ENCODE results near the gene AGT.

GRCh38 chr1:230696218-230696617, 17.7 kb downstream of the AGT start:
- no peak for TF ChIP-seq BHLHE40 (IDR thresholded peaks at IDR 0.05; ENCODE audit: borderline replicate concordance)
- TF ChIP-seq SP1 (IDR thresholded peaks at IDR 0.05): no peak
- TF ChIP-seq HDGF (IDR thresholded peaks at IDR 0.05; ENCODE audit: borderline replicate concordance): no peak
- no peak for TF ChIP-seq SUZ12 (IDR thresholded peaks at IDR 0.05)
- no peak for TF ChIP-seq LEF1 (IDR thresholded peaks at IDR 0.05; ENCODE audit: borderline replicate concordance)
- TF ChIP-seq ARNT (IDR thresholded peaks at IDR 0.05): no peak
- TF ChIP-seq FOXM1 (IDR thresholded peaks at IDR 0.05; ENCODE audit: borderline replicate concordance): no peak
- no peak for TF ChIP-seq ZNF384 (IDR thresholded peaks at IDR 0.05)
- no peak for TF ChIP-seq L3MBTL2 (conservative IDR thresholded peaks at IDR 0.05)
- no peak for TF ChIP-seq NFRKB (IDR thresholded peaks at IDR 0.05)
- TF ChIP-seq TARDBP (IDR thresholded peaks at IDR 0.05): no peak
- no peak for TF ChIP-seq ELF4 (IDR thresholded peaks at IDR 0.05)
- TF ChIP-seq FOXK2 (IDR thresholded peaks at IDR 0.05): no peak

All from HEK293T (cell line).